Kidney epithelial cell (primary cell): ENCODE measurements around the gene MYL6B. TPM values are rescaled to one million over a fixed set of nuclear protein-coding genes. Genes with fewer than 3 reads are reported as not detected.

ENCODE experiments used
- DNase-seq: peaks from one replicate; pipeline ENCODE4 v3.0.0-alpha.2; 2010; ENCODE audit warnings: low read depth
- H3K27me3 ChIP-seq: 2 replicates; pipeline ENCODE4 v1.6.0; 2011; ENCODE audit warnings: low read length; ENCODE audit not compliant: control insufficient read depth, insufficient read depth
- H3K36me3 ChIP-seq: 2 replicates; pipeline ENCODE4 v1.5.1; 2011; ENCODE audit warnings: low read length; ENCODE audit not compliant: control insufficient read depth, insufficient read depth
- H3K4me3 ChIP-seq: 2 replicates; pipeline ENCODE4 v1.5.1; 2011; ENCODE audit warnings: low read depth, mild to moderate bottlenecking, control low read depth, low read length
- CTCF ChIP-seq: IDR thresholded peaks from 2 replicates; pipeline ENCODE4 v1.5.1; 2011; ENCODE audit warnings: mild to moderate bottlenecking, moderate library complexity, low read length, control low read depth, inconsistent platforms; ENCODE audit not compliant: insufficient read depth, poor library complexity, severe bottlenecking
- total RNA-seq: library from RNA; depleted of rRNA; stranded (reverse); fragments of >200 nt; gene quantifications from 2 replicates; pipeline ENCODE4 v1.2.3, GENCODE V29; 2015

The MYL6B gene
- total RNA-seq: 95.2 and 107 TPM in 2 replicates

DNA sequence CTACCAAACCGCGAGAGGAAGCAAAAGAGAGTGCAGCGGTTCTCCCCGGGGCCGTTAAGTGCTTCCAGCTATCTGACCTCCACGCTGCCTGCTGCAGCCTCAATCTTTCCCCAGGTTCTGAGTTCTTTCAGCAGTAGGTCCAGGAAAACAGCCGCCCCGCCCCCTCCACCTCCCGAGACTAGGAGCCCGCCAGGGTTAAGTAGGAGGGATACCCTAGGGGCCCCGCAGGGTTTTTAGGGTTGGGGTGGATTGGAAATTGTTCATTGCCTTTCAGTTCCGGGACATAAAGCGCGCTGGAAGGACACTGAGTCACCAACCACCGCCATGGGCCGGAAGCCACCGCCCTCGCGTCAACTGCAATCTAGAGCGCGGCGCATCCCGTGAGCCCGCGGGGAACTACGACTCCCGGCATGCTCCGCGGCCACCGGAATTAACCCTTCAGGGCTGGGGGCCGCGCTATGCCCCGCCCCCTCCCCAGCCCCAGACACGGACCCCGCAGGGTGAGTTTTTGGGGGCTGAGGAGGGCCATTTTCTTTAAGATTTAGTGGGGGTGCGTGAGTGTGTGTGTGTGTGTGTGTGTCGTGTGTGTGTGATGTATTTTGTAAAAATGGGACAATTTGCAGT is at the start of gene MYL6B:
TSS of gene MYL6B (plus strand) at position 456 of the 624 bp plus-strand sequence. CDS start 1,332 bp downstream, outside the sequence.
- Histone ChIP-seq H3K36me3 (peaks cover 2% of the 10 kb centered on the region), H3K27me3 (no peaks in the 10 kb centered on the region), H3K4me3 (peak within 1 kb of the TSS; percentile 62)
- DNase-seq: peak; percentile 70
- no peak for TF ChIP-seq CTCF

GRCh38 chr12:56102683-56103065 is 49.7 kb upstream of the MYL6B start:
- Histone ChIP-seq H3K27me3 (no peaks in the 10 kb centered on the region), H3K36me3 (no peaks in the 10 kb centered on the region), H3K4me3 (no peak overlapping the region)
- DNase-seq: no peak
- TF ChIP-seq CTCF: no peak

DNA sequence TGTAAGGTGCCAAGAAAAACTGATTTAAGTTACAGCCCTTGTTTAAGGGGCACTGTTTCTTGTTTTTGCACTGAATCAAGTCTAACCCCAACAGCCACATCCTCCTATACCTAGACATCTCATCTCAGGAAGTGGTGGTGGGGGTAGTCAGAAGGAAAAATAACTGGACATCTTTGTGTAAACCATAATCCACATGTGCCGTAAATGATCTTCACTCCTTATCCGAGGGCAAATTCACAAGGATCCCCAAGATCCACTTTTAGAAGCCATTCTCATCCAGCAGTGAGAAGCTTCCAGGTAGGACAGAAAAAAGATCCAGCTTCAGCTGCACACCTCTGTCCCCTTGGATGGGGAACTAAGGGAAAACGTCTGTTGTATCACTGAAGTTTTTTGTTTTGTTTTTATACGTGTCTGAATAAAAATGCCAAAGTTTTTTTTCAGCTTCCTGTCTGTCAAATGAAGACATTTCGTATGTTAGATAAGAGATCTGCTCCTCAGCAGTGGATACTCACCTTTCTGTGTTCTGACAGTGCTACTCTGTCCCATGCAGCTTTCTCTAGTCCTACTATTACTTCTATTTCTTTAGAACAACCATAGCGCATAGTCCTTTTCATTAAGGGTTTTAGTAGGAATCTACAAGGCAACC is 49.2 kb upstream of the MYL6B start:
- Histone ChIP-seq H3K4me3 (peak overlapping the region; percentile 76), H3K36me3 (no peaks in the 10 kb centered on the region), H3K27me3 (no peaks in the 10 kb centered on the region)
- DNase-seq: no peak
- no peak for TF ChIP-seq CTCF

- no peak for DNase-seq
- Histone ChIP-seq H3K27me3 (no peaks in the 10 kb centered on the region), H3K36me3 (no peaks in the 10 kb centered on the region), H3K4me3 (peak overlapping the region; percentile 76)
- TF ChIP-seq CTCF: no peak
These were observed 48.6 kb upstream of the MYL6B start for GRCh38 chr12:56103823-56104108.

GRCh38 chr12:56104109-56104814 is 48.1 kb upstream of the MYL6B start, which contains the start of gene PA2G4:
Gene PA2G4 (plus strand): TSS chr12:56104559. CDS start chr12:56104738, 179 bp downstream.
- H3K27me3 ChIP-seq: no peaks in the 10 kb centered on the region
- H3K4me3 ChIP-seq: peak within 1 kb of the TSS; percentile 76
- TF ChIP-seq CTCF: no peak
- peak; percentile 98 for DNase-seq
- H3K36me3 ChIP-seq: no peaks in the 10 kb centered on the region
